GM21528 (cell line): ENCODE measurements around the gene ZNF438.

Source experiments
- ATAC-seq: cut with Tn5 transposase; IDR thresholded peaks from one replicate; pipeline ENCODE4 v1.9.1; 2021; ENCODE audit warnings: mild to moderate bottlenecking, moderate library complexity; ENCODE audit not compliant: unreplicated experiment, low FRiP score

The ZNF438 gene

DNA sequence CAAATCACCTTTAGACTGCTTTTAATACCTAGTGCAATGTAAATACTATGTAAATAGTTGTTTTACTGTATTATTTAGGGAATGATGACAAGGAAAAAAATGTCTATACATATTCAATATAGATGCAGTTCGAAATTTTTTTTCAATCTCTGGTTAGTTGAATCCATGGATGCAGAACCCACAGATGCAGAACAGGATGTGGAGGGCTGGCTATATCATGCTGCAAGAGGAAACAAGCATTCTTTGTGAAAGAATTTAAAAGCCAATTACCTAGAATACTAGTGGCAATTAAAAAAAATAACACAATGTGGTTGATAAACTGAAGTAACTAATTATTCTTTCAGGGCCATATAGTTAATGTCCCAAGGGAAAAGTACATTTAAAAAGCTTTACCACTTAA lies 170.4 kb downstream of the ZNF438 start:
- no peak for ATAC-seq

DNA sequence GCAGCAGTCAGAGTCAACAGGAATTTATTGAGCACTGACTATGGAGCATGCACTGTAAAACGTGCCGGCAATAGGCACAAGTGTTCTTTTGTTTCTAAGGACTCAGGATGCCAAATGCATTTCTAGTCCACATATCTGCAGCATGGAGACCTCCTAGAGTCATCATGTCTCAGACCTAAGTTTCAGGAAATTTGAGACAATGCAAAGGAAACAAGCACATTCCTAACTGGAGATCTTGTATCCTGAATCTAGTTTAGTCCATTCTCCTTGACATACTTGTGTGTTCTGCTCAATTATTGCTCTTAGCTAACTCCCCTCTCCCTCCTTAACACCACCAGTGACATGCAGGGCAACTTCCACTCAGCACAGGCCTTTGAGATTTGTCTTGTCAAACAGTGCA lies 173.2 kb downstream of the ZNF438 start:
- ATAC-seq: no peak

DNA sequence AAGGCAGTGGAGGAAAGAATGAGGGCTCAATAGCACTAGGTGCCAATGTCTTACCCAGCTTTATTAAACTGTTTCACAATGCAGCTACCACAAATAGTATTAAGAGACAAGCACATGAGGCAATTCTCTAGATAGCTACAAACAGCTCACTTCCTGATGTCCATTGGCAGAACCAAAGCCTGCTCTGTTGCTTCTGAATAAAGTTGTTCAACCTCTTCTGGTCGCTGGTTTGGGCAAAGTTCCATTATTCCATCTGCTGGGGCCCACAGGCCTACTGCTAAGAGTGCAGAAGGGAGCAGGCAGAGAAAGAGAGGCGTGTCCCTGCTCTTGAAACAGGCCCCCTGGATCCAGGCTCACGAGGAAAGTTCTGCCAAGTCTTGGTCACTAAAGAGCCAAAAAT lies 173.9 kb downstream of the ZNF438 start:
- ATAC-seq: no peak

DNA sequence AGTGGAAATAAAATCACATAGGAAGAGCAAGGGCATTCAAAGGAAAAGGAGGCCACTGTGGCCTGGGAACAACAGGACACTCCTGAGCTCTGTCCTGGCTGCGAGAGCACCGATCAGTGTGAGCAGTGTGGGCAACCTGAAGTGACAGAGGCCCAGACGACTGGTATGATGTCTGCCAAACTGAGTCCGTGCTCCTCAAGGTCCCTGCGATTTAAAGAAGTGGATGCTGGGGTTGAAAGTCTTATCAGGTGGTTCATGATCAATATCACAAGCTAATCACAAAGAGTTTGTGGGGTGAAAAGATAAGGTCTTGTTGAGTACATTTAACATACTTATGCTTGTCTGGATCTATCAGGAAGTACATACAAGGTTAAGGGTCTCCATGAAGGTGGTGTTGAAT lies 176.5 kb downstream of the ZNF438 start:
- ATAC-seq: no peak

DNA sequence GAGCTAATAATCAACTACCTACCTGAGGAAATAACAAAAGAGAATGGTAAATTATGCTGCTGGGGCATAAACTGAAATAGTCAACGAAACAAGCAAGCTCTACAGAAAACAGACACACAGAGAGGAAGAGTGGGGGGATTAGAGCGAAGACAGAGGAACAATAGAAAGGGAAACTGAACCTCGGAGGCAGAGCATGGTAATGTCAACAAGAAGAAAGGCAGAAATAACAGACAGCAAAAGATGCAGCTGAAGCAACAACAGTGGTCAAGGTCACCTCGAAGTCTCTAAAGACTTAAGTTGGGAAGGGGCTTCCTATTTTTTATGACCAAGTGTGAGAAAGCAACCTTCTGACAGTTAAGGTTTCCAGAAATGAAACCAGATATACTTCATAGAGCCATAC lies 177.0 kb downstream of the ZNF438 start:
- no peak for ATAC-seq

DNA sequence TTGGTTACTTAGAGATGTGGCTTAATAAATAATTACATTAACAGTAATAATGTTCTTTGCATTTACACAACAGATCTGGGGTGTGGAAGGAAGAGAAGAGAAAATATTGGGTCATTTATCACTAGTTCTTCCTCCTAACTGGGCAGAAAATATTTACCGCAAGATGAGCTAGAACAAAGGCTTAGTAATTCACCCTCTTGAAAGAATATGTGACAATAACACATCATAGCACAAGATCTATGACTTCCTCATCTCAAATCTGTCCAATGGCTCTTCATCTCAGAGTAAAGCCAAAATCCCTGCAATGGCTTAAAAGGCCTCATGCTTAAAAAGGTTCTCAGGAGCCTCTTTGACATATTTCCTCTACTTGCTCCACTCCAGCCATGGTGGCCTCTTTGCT lies 178.6 kb downstream of the ZNF438 start:
- ATAC-seq: no peak

DNA sequence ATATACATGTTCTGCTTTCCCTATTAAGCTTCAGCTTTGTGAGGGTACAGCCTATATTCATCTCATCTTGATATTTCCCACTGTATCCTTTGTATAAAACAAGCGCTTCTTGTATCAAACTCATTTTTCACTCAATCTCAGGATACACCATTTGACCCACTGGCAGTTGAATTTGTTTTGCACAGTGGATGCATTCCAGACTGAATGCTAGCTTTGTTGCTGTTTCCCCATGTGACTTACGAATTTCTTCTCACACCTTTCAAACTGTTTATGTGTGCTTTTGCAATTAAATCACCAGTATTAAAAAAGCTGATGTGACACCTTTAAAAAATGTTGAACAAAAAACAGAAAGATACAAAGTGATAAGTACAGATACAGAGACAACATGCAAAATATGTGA lies 180.9 kb downstream of the ZNF438 start:
- no peak for ATAC-seq

DNA sequence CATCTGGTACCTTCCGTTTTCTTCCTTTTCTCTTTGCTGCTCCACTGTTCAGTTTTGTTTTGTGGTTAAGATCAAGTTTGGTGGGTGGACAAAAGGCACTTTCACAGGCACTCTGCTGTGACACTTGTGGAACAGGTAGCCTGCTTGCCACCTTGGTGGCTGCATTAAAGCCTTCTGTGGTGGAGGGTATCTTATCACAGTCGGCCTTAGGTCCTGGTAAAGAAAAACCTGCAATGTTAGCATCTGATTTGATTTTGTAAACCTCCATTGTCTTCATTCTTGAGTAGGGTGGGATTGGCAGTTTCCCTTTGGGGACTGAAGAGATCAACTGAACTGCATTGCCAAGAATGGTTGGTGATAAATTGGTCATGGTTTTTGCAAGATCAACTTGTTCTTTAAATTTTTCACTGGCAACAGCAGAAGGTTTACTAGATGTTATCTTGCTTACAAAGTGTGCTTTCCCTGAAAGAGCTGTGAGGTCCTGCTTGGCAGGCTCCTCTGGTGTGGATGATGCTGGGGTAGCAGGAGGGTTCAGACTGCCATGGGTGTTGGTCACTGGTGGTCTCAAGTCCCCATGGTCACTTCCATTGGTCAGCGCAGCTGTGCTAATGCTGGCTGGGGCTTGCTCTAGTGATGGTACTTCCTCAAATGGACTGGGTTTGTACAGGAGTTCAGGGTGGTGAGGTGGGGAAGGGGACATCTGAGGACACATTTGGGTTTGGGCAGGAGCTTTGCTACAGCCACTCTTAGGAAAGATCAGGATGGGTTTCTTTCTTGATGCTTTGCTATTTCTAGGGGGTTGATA lies 182.2 kb downstream of the ZNF438 start:
- no peak for ATAC-seq

DNA sequence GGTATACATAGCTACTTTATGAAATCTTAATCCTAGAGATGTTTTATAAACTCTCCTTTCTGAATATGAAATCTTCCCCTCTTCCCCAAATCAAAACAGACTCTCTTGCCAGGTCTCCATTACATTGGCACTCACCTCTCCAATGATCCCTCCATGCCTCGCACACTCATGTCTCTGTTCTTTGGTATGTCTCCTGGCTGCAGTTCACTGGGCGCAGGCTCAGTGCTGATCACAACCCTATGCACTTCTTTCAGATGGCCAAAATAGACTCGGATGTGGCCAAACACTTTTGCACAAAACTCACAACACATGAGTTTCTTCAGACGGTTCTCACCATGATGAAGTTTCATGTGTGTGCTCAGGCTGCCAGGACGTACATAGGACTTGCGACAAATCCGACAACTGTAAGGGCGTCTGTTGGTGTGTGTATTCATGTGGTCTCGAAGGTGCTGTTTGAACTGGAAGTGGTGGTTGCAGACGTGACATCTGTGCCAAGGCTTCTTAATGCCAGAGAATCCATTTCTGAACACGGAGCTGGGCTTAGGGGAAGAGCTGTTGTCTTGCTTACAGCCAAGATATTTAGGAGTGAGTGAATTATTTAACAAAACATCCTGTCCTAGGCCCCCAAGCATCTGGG lies 183.2 kb downstream of the ZNF438 start:
- no peak for ATAC-seq

DNA sequence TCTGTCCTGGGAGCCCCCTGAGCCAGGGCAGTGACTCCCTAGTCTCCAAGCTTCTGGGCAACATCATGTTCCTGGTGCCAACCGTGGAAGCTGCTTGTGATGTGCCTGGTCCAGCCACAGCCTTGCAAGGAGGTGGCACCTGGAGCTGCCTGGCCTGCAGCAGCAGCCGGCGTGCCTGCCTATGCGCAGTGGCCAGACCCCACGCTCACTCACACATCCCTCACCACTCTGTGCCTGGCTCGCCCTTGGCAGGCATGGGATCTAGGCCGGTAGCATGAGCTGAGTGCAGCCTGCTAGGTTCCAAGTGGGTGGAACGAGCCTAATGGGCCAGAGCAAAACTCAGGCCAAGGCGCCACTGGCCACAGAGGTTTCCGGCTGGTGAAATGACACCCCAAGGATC lies 184.0 kb downstream of the ZNF438 start:
- no peak for ATAC-seq

DNA sequence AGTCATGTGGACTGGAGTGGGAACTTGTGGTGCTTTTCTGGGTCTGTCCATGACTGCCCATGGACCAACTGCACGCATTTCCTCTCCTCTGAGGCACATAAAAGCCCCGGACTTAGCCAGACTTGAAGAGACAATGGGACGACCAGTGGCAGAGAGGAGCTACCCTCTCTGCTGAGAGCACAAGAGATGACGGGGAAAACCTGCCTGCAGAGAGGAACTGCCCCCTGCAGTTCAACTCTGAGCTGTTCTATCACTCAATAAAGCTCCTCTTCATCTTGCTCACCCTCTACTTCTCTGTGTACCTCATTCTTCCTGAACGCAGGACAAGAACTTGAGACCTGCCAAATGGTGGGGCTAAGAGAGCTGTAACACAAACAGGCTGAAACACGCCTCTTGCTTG lies 184.5 kb downstream of the ZNF438 start:
- no peak for ATAC-seq

DNA sequence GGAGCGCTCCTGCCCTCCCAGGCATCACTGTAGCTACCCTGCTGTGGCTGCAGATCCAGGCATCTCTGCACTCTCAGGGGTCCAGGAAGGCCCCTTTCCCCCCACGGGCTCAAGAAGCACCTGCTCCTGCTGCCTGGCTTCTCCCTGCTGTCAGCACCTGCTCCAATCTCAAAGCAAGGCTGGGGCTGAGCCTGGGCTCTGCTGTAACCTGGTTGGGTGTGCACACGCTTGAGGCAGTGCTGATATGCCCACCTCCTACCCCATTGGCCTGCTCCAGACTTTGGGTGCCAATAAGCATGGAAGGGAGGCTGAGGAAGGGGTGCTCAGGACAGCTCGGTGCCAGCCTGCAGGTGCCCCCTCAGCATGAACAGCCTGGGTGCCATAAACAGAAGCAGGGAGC lies 185.0 kb downstream of the ZNF438 start:
- no peak for ATAC-seq

DNA sequence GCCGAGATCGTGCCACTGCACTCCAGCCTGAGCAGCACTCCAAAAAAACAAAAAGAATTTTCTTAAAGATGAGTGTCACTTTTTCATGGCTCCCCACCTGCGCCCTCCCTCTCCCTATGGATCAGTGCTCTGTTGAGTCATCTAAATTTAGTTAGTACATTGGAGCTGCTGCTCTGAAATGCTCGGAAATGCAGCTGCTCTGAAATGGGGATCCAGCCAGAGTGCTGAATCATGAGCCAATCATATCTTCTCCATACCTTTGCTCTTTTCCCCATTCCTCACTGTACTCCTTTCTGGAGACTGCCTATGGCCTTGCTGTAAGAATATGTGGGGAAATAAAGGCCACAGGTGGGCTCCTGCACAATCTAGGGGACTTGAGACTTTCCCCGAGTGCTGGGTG lies 188.8 kb downstream of the ZNF438 start:
- ATAC-seq: no peak

DNA sequence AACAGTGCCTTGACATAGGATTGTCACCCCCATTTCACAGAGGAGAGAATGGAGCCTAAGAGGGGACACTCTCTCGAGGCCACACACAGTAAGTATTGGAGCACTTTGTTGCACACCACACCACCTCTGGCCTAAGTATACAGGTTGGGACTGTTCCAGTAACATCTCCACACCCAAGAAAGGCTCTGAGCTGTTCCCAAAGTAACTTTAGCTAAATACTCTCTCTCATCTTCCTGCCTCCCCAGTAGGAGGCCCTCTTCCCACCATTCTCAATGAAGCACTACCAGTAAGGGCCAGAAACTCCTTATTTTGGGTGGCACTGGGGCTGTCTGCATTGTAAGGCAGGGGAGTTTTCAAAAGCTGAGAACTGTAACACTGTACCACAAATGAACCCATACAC lies 189.5 kb downstream of the ZNF438 start:
- no peak for ATAC-seq

DNA sequence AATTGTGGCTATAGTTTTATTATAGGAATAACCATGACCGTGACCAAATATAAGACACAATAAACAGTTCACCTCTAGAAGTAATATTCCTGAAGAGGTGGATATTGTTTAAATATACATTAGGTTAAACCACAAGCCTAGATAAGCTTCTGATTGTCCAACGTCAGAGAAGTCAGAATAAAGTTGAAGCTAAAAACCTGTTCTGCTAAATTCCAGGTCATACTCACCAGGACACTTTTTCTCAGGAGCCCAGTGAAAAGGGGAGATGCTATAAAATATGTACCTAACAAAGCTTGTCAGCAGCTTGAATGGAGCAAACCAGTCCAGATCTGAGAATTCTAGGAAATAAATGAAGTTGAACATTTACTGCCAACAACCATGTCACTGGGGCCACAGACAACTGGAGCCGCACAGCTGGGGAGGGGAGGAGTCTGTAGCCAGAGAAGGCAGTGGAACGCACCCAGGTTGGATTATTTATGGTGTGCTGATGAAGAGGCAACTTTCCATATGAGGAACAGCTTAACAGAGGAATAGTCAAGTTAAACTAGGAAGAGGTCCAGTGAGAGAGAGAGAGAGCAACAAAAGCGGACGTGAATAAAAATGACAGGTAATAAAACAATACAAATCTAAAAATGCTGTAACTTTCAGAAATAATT lies 191.1 kb downstream of the ZNF438 start:
- no peak for ATAC-seq

DNA sequence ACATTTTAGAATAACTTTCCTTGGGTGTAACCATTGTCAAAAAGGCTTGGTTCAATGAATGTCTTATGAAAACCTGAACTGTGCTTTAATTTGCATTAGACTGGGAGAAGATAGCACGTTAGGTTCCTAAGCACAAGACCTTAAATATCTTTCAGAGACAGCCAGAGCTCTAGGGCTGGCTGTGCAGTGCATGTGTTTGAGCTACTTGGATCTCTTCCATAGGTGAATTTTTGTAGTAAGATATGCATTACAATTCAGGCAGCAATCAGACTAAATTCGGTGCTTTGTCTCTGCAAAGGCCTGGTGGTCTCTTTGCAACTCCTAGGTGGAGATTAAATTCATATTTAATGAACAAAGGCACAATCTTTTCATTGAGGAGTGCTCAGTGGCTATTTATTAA lies 192.0 kb downstream of the ZNF438 start:
- ATAC-seq: no peak

DNA sequence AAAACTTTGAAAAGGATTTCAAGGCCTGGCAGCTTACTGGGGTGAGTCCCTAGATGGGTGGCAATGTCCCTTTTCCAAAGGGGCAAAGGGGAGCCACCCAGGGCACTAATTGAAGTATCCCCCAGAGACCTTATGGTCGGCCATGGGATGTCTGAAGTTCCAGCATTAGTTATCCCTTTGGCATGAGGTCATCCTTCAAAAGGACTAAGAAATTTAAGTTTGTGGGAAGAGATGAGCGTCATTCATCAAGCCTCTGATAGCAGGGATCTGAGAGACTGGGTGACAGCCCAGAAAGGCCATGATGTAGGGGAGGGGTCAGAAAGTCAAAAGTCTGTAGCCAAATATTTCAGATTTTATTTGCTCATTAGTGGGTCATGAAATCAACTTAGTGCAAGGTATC lies 195.3 kb downstream of the ZNF438 start:
- no peak for ATAC-seq

DNA sequence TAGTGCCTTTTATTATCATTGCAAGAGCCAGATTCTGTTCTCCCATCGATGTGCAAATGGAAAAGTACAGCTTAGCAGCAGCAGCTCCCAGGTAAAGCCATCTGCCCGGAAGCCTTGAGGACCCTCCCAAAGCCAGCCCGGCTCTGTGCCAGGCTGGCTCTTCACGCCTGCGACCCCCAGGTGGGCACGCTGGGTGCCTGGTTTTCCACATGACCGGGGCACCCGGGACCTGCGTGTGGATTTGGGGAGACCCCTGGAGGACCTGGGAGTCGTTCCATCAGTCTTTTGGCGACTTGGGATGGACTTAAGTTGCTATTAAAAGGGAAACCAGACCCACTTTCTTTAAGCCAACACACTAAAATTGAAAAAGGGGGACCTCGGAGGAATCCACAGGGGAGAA lies 196.5 kb downstream of the ZNF438 start:
- ATAC-seq: no peak

DNA sequence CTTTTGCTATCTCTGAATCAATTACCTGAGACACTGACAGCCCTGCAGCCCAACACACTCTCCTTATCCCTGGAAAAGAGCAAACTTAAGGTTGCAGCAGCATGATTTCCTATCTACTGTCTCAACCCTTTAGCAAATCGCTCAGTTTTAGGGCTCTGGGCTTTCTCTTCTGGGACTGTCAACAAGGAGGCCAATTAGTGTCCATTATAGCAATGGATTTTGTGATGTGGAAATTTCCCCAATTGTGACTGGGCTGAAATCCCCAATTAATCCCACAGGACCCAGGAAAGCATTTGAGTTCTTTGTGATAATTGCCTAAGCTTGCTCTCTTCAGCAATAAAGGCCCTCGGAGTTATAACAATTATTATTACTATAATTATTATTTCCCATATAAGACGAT lies 197.0 kb downstream of the ZNF438 start:
- ATAC-seq: no peak

DNA sequence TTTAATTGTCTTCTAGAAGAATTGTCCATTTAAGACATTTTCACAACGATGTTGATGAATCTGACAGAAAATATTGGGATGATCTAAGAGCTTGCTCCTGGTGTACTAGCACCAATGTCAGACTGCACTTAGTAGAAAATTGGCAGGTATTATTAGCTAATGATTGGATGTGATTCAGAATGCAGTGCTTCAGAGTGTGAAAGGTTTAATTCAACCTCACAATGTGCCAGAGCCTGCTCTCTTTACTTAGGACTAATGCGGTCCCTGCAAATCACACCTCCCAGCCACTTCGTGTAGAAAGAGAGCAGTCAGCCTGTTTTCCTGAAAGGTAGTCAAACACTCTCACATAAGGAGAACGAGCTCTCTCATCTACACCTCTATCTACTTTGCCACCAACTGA lies 197.5 kb downstream of the ZNF438 start:
- ATAC-seq: no peak

DNA sequence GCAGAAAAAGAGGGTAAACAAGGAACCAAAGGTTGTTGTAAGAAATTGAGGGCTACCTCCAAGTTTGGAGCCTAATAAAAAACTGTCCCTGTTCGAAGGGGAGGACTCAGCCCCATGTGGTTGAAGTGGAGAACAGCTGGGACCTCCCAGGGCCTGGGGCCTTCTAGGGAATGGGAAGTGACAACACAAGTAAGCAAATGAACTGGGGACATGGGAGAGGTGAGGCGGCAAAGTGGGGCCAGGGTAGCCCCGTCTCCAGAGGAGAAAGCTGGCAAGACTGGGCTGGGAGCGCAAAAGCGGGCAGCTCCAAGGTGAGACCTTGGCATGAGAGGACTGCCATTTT lies 198.1 kb downstream of the ZNF438 start:
- ATAC-seq: no peak
